OCI-LY1 (cell line): Measurements from ENCODE around the gene SEPTIN8.

Experiments
- H2AFZ ChIP-seq: fragments of 200-600 bp; sonication (generic), shearing (Covaris generic); 2 replicates; pipeline ENCODE4 v1.6.0; 2014; ENCODE audit warnings: antibody characterized with exemption, mild to moderate bottlenecking, low read length
- H3F3A ChIP-seq: fragments of 200-600 bp; sonication (generic), shearing (Covaris generic); 2 replicates; pipeline ENCODE4 v1.6.0; 2014; ENCODE audit warnings: mild to moderate bottlenecking, antibody characterized with exemption, low read length, moderate library complexity; ENCODE audit not compliant: insufficient read depth
- H3K27ac ChIP-seq: fragments of 200-600 bp; sonication (generic); 2 replicates; pipeline ENCODE4 v1.5.1; 2014; ENCODE audit warnings: low read length, mixed run types, mild to moderate bottlenecking, low read depth; ENCODE audit not compliant: poor library complexity, severe bottlenecking
- H3K27me3 ChIP-seq: fragments of 200-600 bp; sonication (generic); 2 replicates; pipeline ENCODE4 v1.6.0; 2014; ENCODE audit warnings: antibody characterized with exemption, mild to moderate bottlenecking, low read length, moderate library complexity; ENCODE audit not compliant: insufficient read depth
- H3K36me3 ChIP-seq: fragments of 200-600 bp; sonication (generic); 2 replicates; pipeline ENCODE4 v1.6.1; 2014; ENCODE audit warnings: mild to moderate bottlenecking, antibody characterized with exemption, low read length, moderate library complexity, mixed read lengths; ENCODE audit not compliant: insufficient read depth
- H3K4me1 ChIP-seq: fragments of 200-600 bp; sonication (generic); 2 replicates; pipeline ENCODE4 v1.5.1; 2014; ENCODE audit warnings: mild to moderate bottlenecking, low read length, moderate library complexity; ENCODE audit not compliant: insufficient read depth, severe bottlenecking
- H3K4me2 ChIP-seq: fragments of 200-600 bp; sonication (generic), shearing (Covaris generic); 2 replicates; pipeline ENCODE4 v1.6.1; 2014; ENCODE audit warnings: low read length
- H3K4me3 ChIP-seq: fragments of 200-600 bp; sonication (generic); 2 replicates; pipeline ENCODE4 v1.5.1; 2014; ENCODE audit warnings: low read length, low read depth, mild to moderate bottlenecking, mixed read lengths; ENCODE audit not compliant: poor library complexity, severe bottlenecking
- H3K79me2 ChIP-seq: fragments of 200-600 bp; shearing (Covaris generic); 2 replicates; pipeline ENCODE4 v1.6.1; 2016; ENCODE audit warnings: mixed run types, low read length, mixed read lengths; ENCODE audit not compliant: insufficient read depth
- H3K9ac ChIP-seq: fragments of 200-600 bp; sonication (generic), shearing (Covaris generic); 2 replicates; pipeline ENCODE4 v1.6.1; 2014; ENCODE audit warnings: mild to moderate bottlenecking, low read length, mixed read lengths
- H3K9me2 ChIP-seq: fragments of 200-600 bp; sonication (generic), shearing (Covaris generic); 2 replicates; pipeline ENCODE4 v1.6.1; 2014; ENCODE audit warnings: low read depth, mild to moderate bottlenecking, low read length, mixed read lengths
- H3K9me3 ChIP-seq: fragments of 200-600 bp; shearing (Covaris generic); 2 replicates; pipeline ENCODE4 v1.6.1; 2014; ENCODE audit warnings: low read length, mixed read lengths
- H4K20me1 ChIP-seq: fragments of 200-600 bp; sonication (generic), shearing (Covaris generic); 2 replicates; pipeline ENCODE4 v1.6.0; 2016; ENCODE audit warnings: mild to moderate bottlenecking, low read length; ENCODE audit not compliant: insufficient read depth
- CTCF ChIP-seq: fragments of 200-600 bp; sonication (generic), shearing (Covaris generic); IDR thresholded peaks from 2 replicates; pipeline ENCODE4 v1.5.1; 2017; ENCODE audit warnings: mild to moderate bottlenecking, antibody characterized with exemption, low read length, moderate library complexity, mixed read lengths
- EZH2 ChIP-seq: fragments of 200-600 bp; sonication (generic), shearing (Covaris generic); IDR thresholded peaks from 2 replicates; pipeline ENCODE4 v1.8.0; 2017; ENCODE audit warnings: borderline replicate concordance, mixed run types, mild to moderate bottlenecking, antibody characterized with exemption, low read length, moderate library complexity, mixed read lengths

SEPTIN8 gene

DNA sequence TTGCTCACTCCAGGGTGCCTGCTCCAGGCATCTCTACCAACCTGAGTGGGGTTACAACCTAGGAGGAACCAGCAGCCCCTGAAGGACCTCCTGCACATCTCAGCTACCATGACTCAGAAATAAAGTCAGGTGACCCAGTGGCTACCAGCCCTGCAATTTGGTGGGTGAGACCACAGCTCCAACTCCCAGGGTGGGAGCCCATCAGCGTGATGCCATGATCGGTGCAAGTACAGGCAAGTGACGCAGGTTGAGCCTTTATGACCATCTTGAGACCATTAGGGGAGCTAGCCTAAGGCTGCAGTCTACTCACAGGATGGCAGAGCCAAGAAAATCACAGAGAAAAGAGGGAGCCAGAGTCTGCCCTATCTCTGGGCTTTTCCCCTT, 8.6 kb downstream of the SEPTIN8 start:
- no peak for TF ChIP-seq EZH2
- no peak for TF ChIP-seq CTCF
- H3K9ac ChIP-seq = no peak overlapping the region

GRCh38 chr5:132767150-132767549, 9.9 kb downstream of the SEPTIN8 start:
- Histone ChIP-seq H3K9me2 (no peaks in the 10 kb centered on the region), H3K79me2 (no peaks in the 10 kb centered on the region), H3K9me3 (no peaks in the 10 kb centered on the region), H3K9ac (no peak overlapping the region), H3K4me1 (no peaks in the 10 kb centered on the region), H4K20me1 (no peaks in the 10 kb centered on the region), H3K4me2 (no peak overlapping the region), H3K4me3 (no peak overlapping the region), H2AFZ (no peak overlapping the region), H3K36me3 (no peaks in the 10 kb centered on the region), H3K27ac (no peak overlapping the region), H3F3A (no peaks in the 10 kb centered on the region), H3K27me3 (0 out of 2 replicates have a peak, but pooled peaks cover 10% of the 10 kb centered on the region)
- no peak for TF ChIP-seq EZH2
- no peak for TF ChIP-seq CTCF

More for the DNA sequence above, 8.6 kb downstream of the SEPTIN8 start:
- Histone ChIP-seq H3K27ac (no peak overlapping the region), H3F3A (no peaks in the 10 kb centered on the region), H2AFZ (no peak overlapping the region), H3K79me2 (no peaks in the 10 kb centered on the region), H3K27me3 (0 out of 2 replicates have a peak, but pooled peaks cover 10% of the 10 kb centered on the region), H3K36me3 (no peaks in the 10 kb centered on the region), H3K4me2 (no peak overlapping the region), H3K9me3 (no peaks in the 10 kb centered on the region), H3K4me1 (no peaks in the 10 kb centered on the region), H3K9me2 (no peaks in the 10 kb centered on the region), H4K20me1 (no peaks in the 10 kb centered on the region), H3K4me3 (no peak overlapping the region)

- no peaks in the 10 kb centered on the region for H4K20me1 ChIP-seq
- H3K27ac ChIP-seq = no peak overlapping the region
- no peaks in the 10 kb centered on the region for H3F3A ChIP-seq
- no peak overlapping the region for H2AFZ ChIP-seq
- no peaks in the 10 kb centered on the region for H3K36me3 ChIP-seq
- no peaks in the 10 kb centered on the region for H3K4me1 ChIP-seq
- no peak for TF ChIP-seq EZH2
- no peak for TF ChIP-seq CTCF
- H3K4me2 ChIP-seq = no peak overlapping the region
- H3K9me3 ChIP-seq = no peaks in the 10 kb centered on the region
- H3K4me3 ChIP-seq = no peak overlapping the region
- no peak overlapping the region for H3K9ac ChIP-seq
- H3K79me2 ChIP-seq = no peaks in the 10 kb centered on the region
- H3K9me2 ChIP-seq = no peaks in the 10 kb centered on the region
- 0 out of 2 replicates have a peak, but pooled peaks cover 10% of the 10 kb centered on the region for H3K27me3 ChIP-seq
Observed at GRCh38 chr5:132766806-132767055, 10.3 kb downstream of the SEPTIN8 start.
